Activated naive CD4-positive, alpha-beta T cell (primary cell): ENCODE measurements around the gene SIRT4.

Experiments
- DNase-seq, 4 experiments: peaks; one replicate each; lab custom pipeline; 2025; lab: John Stamatoyannopoulos, UW

SIRT4 gene

GRCh38 chr12:120278137-120279069, 23.7 kb upstream of the SIRT4 start:
- DNase-seq: no peak

- no peak for DNase-seq
These were observed 18.8 kb upstream of the SIRT4 start for GRCh38 chr12:120283318-120283717.

- no peak for DNase-seq
These were observed 17.7 kb upstream of the SIRT4 start for GRCh38 chr12:120284381-120284780.

- no peak for DNase-seq
These were observed 15.2 kb upstream of the SIRT4 start for GRCh38 chr12:120286768-120287490.

GRCh38 chr12:120287491-120287890, 14.6 kb upstream of the SIRT4 start:
- no peak for DNase-seq

GRCh38 chr12:120290609-120291305, 11.4 kb upstream of the SIRT4 start:
- DNase-seq: peak in 2 of 4 experiments; percentile 12 to 14

GRCh38 chr12:120292411-120292660, 9.8 kb upstream of the SIRT4 start:
- DNase-seq: peak in 3 of 4 experiments; percentile 32 to 46 (median 41)

GRCh38 chr12:120292661-120293531, 9.2 kb upstream of the SIRT4 start, which contains the start of gene RNU4-1:
RNU4-1 (minus strand) TSS chr12:120293237.
- DNase-seq: peak; percentile 31 to 54 (median 45)

- DNase-seq: no peak
These were observed 12.1 kb downstream of the SIRT4 start for GRCh38 chr12:120314220-120314619.

GRCh38 chr12:120316798-120317223, 14.7 kb downstream of the SIRT4 start:
- no peak for DNase-seq

- DNase-seq: peak; percentile 100
These were observed 15.3 kb downstream of the SIRT4 start for GRCh38 chr12:120317224-120318105.

GRCh38 chr12:120321382-120322202, 19.5 kb downstream of the SIRT4 start:
- DNase-seq: no peak

GRCh38 chr12:120323772-120324171, 21.7 kb downstream of the SIRT4 start:
- no peak for DNase-seq

- DNase-seq: no peak
These were observed 22.8 kb downstream of the SIRT4 start for GRCh38 chr12:120324841-120325417.

GRCh38 chr12:120327593-120327992, 25.5 kb downstream of the SIRT4 start, which contains the start of gene PLA2G1B:
PLA2G1B (minus strand) TSS chr12:120327779; CDS start chr12:120327753, 26 bp downstream.
- DNase-seq: no peak

GRCh38 chr12:120328228-120328627, 26.1 kb downstream of the SIRT4 start:
- no peak for DNase-seq

- DNase-seq: no peak
These were observed 29.3 kb downstream of the SIRT4 start for GRCh38 chr12:120331390-120331789.

GRCh38 chr12:120332041-120332440, 29.9 kb downstream of the SIRT4 start:
- DNase-seq: no peak

- DNase-seq: no peak
These were observed 30.4 kb downstream of the SIRT4 start for GRCh38 chr12:120332523-120332922.
